ENCODE measurements around the gene APOL1. TPM values are rescaled to one million over a fixed set of nuclear protein-coding genes. Genes with fewer than 3 reads are reported as not detected.

Gene APOL1
- total RNA-seq, 1 donor from 2014 or later, result 15.2 TPM

GRCh38 chr22:36295247-36295646 is 42.3 kb downstream of the APOL1 start:
- H3K27ac ChIP-seq (replicated peaks), result no peak overlapping the region
- H3K4me3 ChIP-seq, result no peak overlapping the region
- intact Hi-C loops (cut with micrococcal nuclease), result no loop called here
- H3K4me1 ChIP-seq, result peaks cover 4% of the 10 kb centered on the region
- TF ChIP-seq CTCF (IDR thresholded peaks at IDR 0.05; ENCODE audit: borderline replicate concordance), result no peak
- no peak for DNase-seq
- H3K36me3 ChIP-seq, result peaks cover 92% of the 10 kb centered on the region
- no peaks in the 10 kb centered on the region for H3K9me3 ChIP-seq (replicated peaks)
- no peaks in the 10 kb centered on the region for H3K27me3 ChIP-seq (ENCODE audit: low read depth)

- Histone ChIP-seq H3K27me3 (ENCODE audit: low read depth) (no peaks in the 10 kb centered on the region), H3K36me3 (peaks cover 100% of the 10 kb centered on the region), H3K27ac (replicated peaks) (no peak overlapping the region), H3K4me3 (no peak overlapping the region), H3K9me3 (replicated peaks) (no peaks in the 10 kb centered on the region), H3K4me1 (peaks cover 10% of the 10 kb centered on the region)
- intact Hi-C loops (cut with micrococcal nuclease), result no loop called here
- TF ChIP-seq CTCF (IDR thresholded peaks at IDR 0.05; ENCODE audit: borderline replicate concordance), result no peak
- no peak for DNase-seq
Measured at GRCh38 chr22:36296690-36297089, 43.8 kb downstream of the APOL1 start.

- intact Hi-C loops (cut with micrococcal nuclease), result no loop called here
- Histone ChIP-seq H3K27ac (replicated peaks) (no peak overlapping the region), H3K36me3 (peaks cover 100% of the 10 kb centered on the region)
Measured at GRCh38 chr22:36297568-36297967, 44.6 kb downstream of the APOL1 start.

GRCh38 chr22:36298118-36298517 is 45.2 kb downstream of the APOL1 start:
- H3K27ac ChIP-seq (replicated peaks), result no peak overlapping the region
- DNase-seq, result no peak
- intact Hi-C loops (cut with micrococcal nuclease), result no loop called here

More at GRCh38 chr22:36297568-36297967, 44.6 kb downstream of the APOL1 start:
- no peak for TF ChIP-seq CTCF (IDR thresholded peaks at IDR 0.05; ENCODE audit: borderline replicate concordance)
- no peak for DNase-seq
- Histone ChIP-seq H3K4me3 (no peak overlapping the region), H3K4me1 (peaks cover 10% of the 10 kb centered on the region), H3K9me3 (replicated peaks) (no peaks in the 10 kb centered on the region), H3K27me3 (ENCODE audit: low read depth) (no peaks in the 10 kb centered on the region)

GRCh38 chr22:36298601-36299000 is 45.7 kb downstream of the APOL1 start:
- TF ChIP-seq CTCF (IDR thresholded peaks at IDR 0.05; ENCODE audit: borderline replicate concordance), result no peak
- DNase-seq, result no peak
- intact Hi-C loops (cut with micrococcal nuclease), result no loop called here
- Histone ChIP-seq H3K4me1 (peaks cover 10% of the 10 kb centered on the region), H3K9me3 (replicated peaks) (no peaks in the 10 kb centered on the region), H3K36me3 (peaks cover 100% of the 10 kb centered on the region), H3K27ac (replicated peaks) (no peak overlapping the region), H3K27me3 (ENCODE audit: low read depth) (no peaks in the 10 kb centered on the region), H3K4me3 (no peak overlapping the region)

More at GRCh38 chr22:36298118-36298517, 45.2 kb downstream of the APOL1 start:
- Histone ChIP-seq H3K4me3 (no peak overlapping the region), H3K27me3 (ENCODE audit: low read depth) (no peaks in the 10 kb centered on the region), H3K9me3 (replicated peaks) (no peaks in the 10 kb centered on the region), H3K36me3 (peaks cover 100% of the 10 kb centered on the region), H3K4me1 (peaks cover 10% of the 10 kb centered on the region)
- TF ChIP-seq CTCF (IDR thresholded peaks at IDR 0.05; ENCODE audit: borderline replicate concordance), result no peak
